Panc1 (cell line): Measurements from ENCODE around the gene RAB14. TPM values are rescaled to one million over a fixed set of nuclear protein-coding genes. Genes with fewer than 3 reads are reported as not detected.

Experiments
- ATAC-seq: fragments of 200-7000 bp; cut with Tn5 transposase; 2 replicates; pipeline ENCODE4 v1.9.1; 2020; ENCODE audit warnings: mild to moderate bottlenecking, moderate library complexity
- BruUV-seq: library from RNA; stranded (reverse); fragments of 400-500 nt; replicated peaks from 2 replicates; lab custom pipeline; 2021; lab: Mats Ljungman, UMichigan
- CTCF ChIA-PET: fragments of 300-600 bp; sonication (Branson Sonifier 250); formaldehyde crosslinking; loops from one replicate; lab custom pipeline; 2022; ENCODE audit warnings: antibody characterized with exemption; lab: Charles Lee
- POLR2A ChIA-PET: fragments of 300-600 bp; sonication (Branson Sonifier 250); formaldehyde crosslinking; loops from one replicate; lab custom pipeline; 2022; ENCODE audit warnings: antibody characterized with exemption; lab: Charles Lee
- DNase-seq: peaks from one replicate; pipeline ENCODE4 v3.0.0-alpha.2; 2010; ENCODE audit warnings: low read depth, low spot score
- H3K27ac ChIP-seq: 2 replicates; pipeline ENCODE4 v1.5.1; 2011; ENCODE audit warnings: mild to moderate bottlenecking, low read length, inconsistent platforms
- H3K27me3 ChIP-seq: fragments of 200-500 bp; sonication (Bioruptor generic); 2 replicates; pipeline ENCODE4 v1.6.0; 2014; ENCODE audit warnings: low read length, inconsistent platforms; ENCODE audit not compliant: control insufficient read depth, insufficient read depth
- H3K36me3 ChIP-seq: fragments of 200-500 bp; sonication (Bioruptor generic); 2 replicates; pipeline ENCODE4 v1.5.1; 2014; ENCODE audit warnings: inconsistent platforms, mild to moderate bottlenecking, low read length, moderate library complexity; ENCODE audit not compliant: control insufficient read depth, insufficient read depth
- H3K4me1 ChIP-seq: 2 replicates; pipeline ENCODE4 v1.5.1; 2011; ENCODE audit warnings: inconsistent platforms, mild to moderate bottlenecking, low read length, moderate library complexity; ENCODE audit not compliant: control insufficient read depth, insufficient read depth
- H3K4me3 ChIP-seq, 2 experiments: 2 replicates each; pipeline ENCODE4 v1.5.1; 2011 to 2012; ENCODE audit warnings: low read depth in 2 of 2, low read length in 2 of 2, mild to moderate bottlenecking in 2 of 2, inconsistent platforms in 1 of 2, moderate library complexity in 1 of 2
- H3K9me3 ChIP-seq: fragments of 200-500 bp; sonication (Bioruptor generic); 2 replicates; pipeline ENCODE4 v1.5.1; 2014; ENCODE audit warnings: low read depth, mild to moderate bottlenecking, inconsistent platforms, low read length, moderate library complexity; ENCODE audit not compliant: control insufficient read depth, insufficient read depth
- CTCF ChIP-seq: fragments of 450-650 bp; IDR thresholded peaks from 2 replicates; pipeline ENCODE4 v1.5.1; 2017; ENCODE audit warnings: mild to moderate bottlenecking
- POLR2AphosphoS5 ChIP-seq: IDR thresholded peaks from 2 replicates; pipeline ENCODE4 v1.6.1; 2012; ENCODE audit warnings: mild to moderate bottlenecking, low read depth, low read length, moderate library complexity
- REST ChIP-seq, 2 experiments: IDR thresholded peaks; 2 replicates each; pipeline ENCODE4 v1.6.1; 2011 to 2012; ENCODE audit warnings: low read depth in 2 of 2, control low read depth in 1 of 2, low read length in 1 of 2, mild to moderate bottlenecking in 1 of 2, moderate library complexity in 1 of 2; ENCODE audit not compliant: insufficient read depth in 1 of 2
- SIN3A ChIP-seq: IDR thresholded peaks from 2 replicates; pipeline ENCODE4 v1.6.1; 2012; ENCODE audit warnings: low read depth, mild to moderate bottlenecking, low read length, moderate library complexity, borderline replicate concordance; ENCODE audit not compliant: insufficient read depth
- TCF7L2 ChIP-seq: IDR thresholded peaks from 2 replicates; pipeline ENCODE4 v1.6.1; 2011; ENCODE audit warnings: mild to moderate bottlenecking, low read depth, low read length, inconsistent platforms
- in situ Hi-C: cut with HindIII; loops from 2 replicates; pipeline ENCODE4 v1.10.0; 2016; ENCODE audit warnings: low sequenced_read_pairs, low pct_unique_long_range_greater_than_20kb
- intact Hi-C: fragments of 100-400 bp; cut with micrococcal nuclease; formaldehyde crosslinking; loops from one replicate; pipeline ENCODE4 v1.10.0; 2022; ENCODE audit not compliant: unreplicated experiment
- total RNA-seq: library from RNA; stranded (reverse); gene quantifications from one replicate; pipeline ENCODE4 v1.2.1, GENCODE V29; 2021; ENCODE audit not compliant: unreplicated experiment

Gene RAB14
- total RNA-seq, 1 experiment from 2014 or later, result 42.7 TPM

GRCh38 chr9:121218357-121219027 is 16.8 kb upstream of the RAB14 start:
- H3K27me3 ChIP-seq, result no peaks in the 10 kb centered on the region
- DNase-seq (no peak), ATAC-seq (no peak)
- intact Hi-C loops, result no loop called here
- no peaks in the 10 kb centered on the region for H3K36me3 ChIP-seq
- no peaks in the 10 kb centered on the region for H3K9me3 ChIP-seq
- ChIA-PET CTCF (no interaction called here), POLR2A (no interaction called here)
- no peak for TF ChIP-seq POLR2AphosphoS5
- no peak for TF ChIP-seq TCF7L2
- TF ChIP-seq SIN3A, result no peak
- TF ChIP-seq REST (IDR thresholded peaks at IDR 0.05; ENCODE audit: insufficient read depth in 1 of 2, low read depth in 2 of 2, low read length in 1 of 2), result no peak
- TF ChIP-seq CTCF, result no peak
- no peak overlapping the region for H3K27ac ChIP-seq
- no peak overlapping the region for H3K4me3 ChIP-seq
- no TSS peak for BruUV-seq
- no peaks in the 10 kb centered on the region; the same call in 1 of the 2 replicates for H3K4me1 ChIP-seq
- in situ Hi-C loops, result no loop called here

- H3K9me3 ChIP-seq, result no peaks in the 10 kb centered on the region
- TF ChIP-seq SIN3A (no peak), CTCF (no peak), REST (IDR thresholded peaks at IDR 0.05; ENCODE audit: insufficient read depth in 1 of 2, low read depth in 2 of 2, low read length in 1 of 2) (no peak), TCF7L2 (no peak), POLR2AphosphoS5 (no peak)
- intact Hi-C loops (no loop called here), in situ Hi-C loops (no loop called here)
- no peaks in the 10 kb centered on the region for H3K27me3 ChIP-seq
- H3K4me1 ChIP-seq, result no peaks in the 10 kb centered on the region; the same call in 1 of the 2 replicates
- no peak overlapping the region for H3K27ac ChIP-seq
- POLR2A ChIA-PET, result no interaction called here
- H3K36me3 ChIP-seq, result no peaks in the 10 kb centered on the region
- no TSS peak for BruUV-seq
- CTCF ChIA-PET, result interaction anchor here (0.5 kb wide), 1 partner anchor 277 kb away, joined by 5 read pairs; no protein-coding TSS in a partner anchor
- no peak overlapping the region for H3K4me3 ChIP-seq
- no peak for ATAC-seq
- no peak for DNase-seq
Measured at GRCh38 chr9:121217609-121218292, 16.1 kb upstream of the RAB14 start.
